ENCODE measurements around the gene STPG4.

DNA sequence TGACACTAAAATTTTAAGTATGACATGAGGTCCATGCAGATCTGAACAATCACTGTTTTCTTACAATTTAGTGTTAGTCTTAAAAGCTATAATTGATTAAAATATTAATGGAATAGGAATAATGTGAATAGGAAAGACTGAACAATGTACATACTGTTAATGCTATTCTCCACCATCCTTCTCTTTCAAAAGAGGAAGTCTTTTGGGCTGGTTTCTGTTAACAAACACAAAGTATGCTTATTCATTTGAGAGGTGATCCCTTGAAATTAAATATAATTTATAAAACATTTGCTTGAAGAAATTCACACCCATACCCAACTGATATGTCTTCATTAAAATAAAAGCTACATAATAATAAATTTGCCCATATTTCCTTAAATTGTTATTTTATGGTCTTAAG is 2.3 kb downstream of the STPG4 start:
- TF ChIP-seq, protein P1, sequence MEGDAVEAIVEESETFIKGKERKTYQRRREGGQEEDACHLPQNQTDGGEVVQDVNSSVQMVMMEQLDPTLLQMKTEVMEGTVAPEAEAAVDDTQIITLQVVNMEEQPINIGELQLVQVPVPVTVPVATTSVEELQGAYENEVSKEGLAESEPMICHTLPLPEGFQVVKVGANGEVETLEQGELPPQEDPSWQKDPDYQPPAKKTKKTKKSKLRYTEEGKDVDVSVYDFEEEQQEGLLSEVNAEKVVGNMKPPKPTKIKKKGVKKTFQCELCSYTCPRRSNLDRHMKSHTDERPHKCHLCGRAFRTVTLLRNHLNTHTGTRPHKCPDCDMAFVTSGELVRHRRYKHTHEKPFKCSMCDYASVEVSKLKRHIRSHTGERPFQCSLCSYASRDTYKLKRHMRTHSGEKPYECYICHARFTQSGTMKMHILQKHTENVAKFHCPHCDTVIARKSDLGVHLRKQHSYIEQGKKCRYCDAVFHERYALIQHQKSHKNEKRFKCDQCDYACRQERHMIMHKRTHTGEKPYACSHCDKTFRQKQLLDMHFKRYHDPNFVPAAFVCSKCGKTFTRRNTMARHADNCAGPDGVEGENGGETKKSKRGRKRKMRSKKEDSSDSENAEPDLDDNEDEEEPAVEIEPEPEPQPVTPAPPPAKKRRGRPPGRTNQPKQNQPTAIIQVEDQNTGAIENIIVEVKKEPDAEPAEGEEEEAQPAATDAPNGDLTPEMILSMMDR (IDR thresholded peaks at IDR 0.05), result no peak
- TF ChIP-seq POLR2A (IDR thresholded peaks at IDR 0.05), result no peak
